Thoracic aorta (tissue), 2 donors: ENCODE results near the gene GRAMD4. TPM values are rescaled to one million over a fixed set of nuclear protein-coding genes. Genes with fewer than 3 reads are reported as not detected.

ENCODE experiments used
- ATAC-seq: fragments of 150-250 bp; one replicate; pipeline ENCODE4 v1.8.0; 2017; ENCODE audit warnings: low read depth; ENCODE audit not compliant: insufficient number of reproducible peaks, low FRiP score
- DNase-seq: peaks from one replicate; pipeline ENCODE4 v3.0.0-alpha.2; 2020; ENCODE audit warnings: low spot score
- H3K27ac ChIP-seq, 2 donors: fragments of 200-600 bp; sonication (generic); 1 replicate in 1 of 2; 2 replicates in 1 of 2; pipeline ENCODE4 v1.5.1; 2016; ENCODE audit warnings: mild to moderate bottlenecking in 2 of 2, moderate library complexity in 2 of 2
- H3K27me3 ChIP-seq: fragments of 200-600 bp; sonication (generic); replicated peaks from 2 replicates; pipeline ENCODE4 v1.6.0; 2016; ENCODE audit warnings: mild to moderate bottlenecking; ENCODE audit not compliant: insufficient read depth
- H3K36me3 ChIP-seq: fragments of 200-600 bp; sonication (generic); one replicate; pipeline ENCODE4 v1.5.1; 2016
- H3K4me1 ChIP-seq, 2 donors: fragments of 200-600 bp; sonication (generic); 1 replicate in 1 of 2; 2 replicates in 1 of 2; pipeline versions ENCODE4 v1.5.1 to v1.6.0; 2016; ENCODE audit warnings: low read depth in 2 of 2, mild to moderate bottlenecking in 1 of 2; ENCODE audit not compliant: control insufficient read depth in 1 of 2
- H3K4me3 ChIP-seq: fragments of 200-600 bp; sonication (generic); 2 replicates; pipeline ENCODE4 v1.5.1; 2016; ENCODE audit warnings: mild to moderate bottlenecking
- H3K9me3 ChIP-seq: fragments of 200-600 bp; sonication (generic); 2 replicates; pipeline ENCODE4 v1.5.1; 2016
- CTCF ChIP-seq: fragments of 200-600 bp; sonication (generic); IDR thresholded peaks from one replicate; pipeline ENCODE4 v1.5.1; 2019; ENCODE audit warnings: antibody characterized with exemption
- total RNA-seq, 2 donors: library from RNA; depleted of rRNA; stranded (reverse); fragments of >200 nt; gene quantifications; one replicate each; pipeline versions ENCODE4 v1.1.0 to v1.2.3, GENCODE V29; 2016

GRAMD4 gene
- total RNA-seq, 2 donors from 2014 or later = 16.2 to 56.5 TPM

- no peaks in the 10 kb centered on the region for H3K27me3 ChIP-seq
- no peak overlapping the region for H3K4me3 ChIP-seq
- no peaks in the 10 kb centered on the region for H3K4me1 ChIP-seq
- no peak for DNase-seq
- H3K27ac ChIP-seq = no peak overlapping the region
- no peak for ATAC-seq
- no peaks in the 10 kb centered on the region for H3K9me3 ChIP-seq
- no peak for TF ChIP-seq CTCF
- peaks cover 16% of the 10 kb centered on the region for H3K36me3 ChIP-seq
Observed at GRCh38 chr22:46665151-46665695, 45.0 kb downstream of the GRAMD4 start.

DNA sequence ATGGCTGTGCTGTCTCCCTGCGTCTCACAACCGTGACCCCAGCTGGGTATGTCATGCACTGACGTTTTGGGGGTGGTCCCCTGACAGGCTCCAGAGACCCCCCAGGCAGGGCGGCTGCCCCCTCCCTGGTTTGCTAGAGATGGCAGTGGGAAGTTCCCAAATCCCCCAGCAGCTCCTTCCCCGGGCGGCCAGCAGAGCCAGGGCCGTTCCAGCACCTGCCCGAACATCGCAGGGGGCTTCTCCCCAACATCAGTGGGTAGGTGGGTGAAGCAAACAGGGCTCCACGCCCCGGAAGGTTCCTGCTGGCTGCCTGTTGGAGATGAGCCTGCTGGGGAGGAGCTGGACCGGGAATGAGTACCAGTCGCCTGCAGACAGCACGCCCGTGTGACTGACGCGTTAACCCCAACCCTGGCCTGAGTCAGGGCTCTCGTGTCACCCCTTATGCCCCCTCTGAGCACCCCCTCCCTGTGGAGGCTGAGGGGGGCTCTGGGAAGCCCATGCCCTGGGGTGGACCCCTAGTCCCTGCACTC is 45.6 kb downstream of the GRAMD4 start:
- Histone ChIP-seq H3K27me3 (no peaks in the 10 kb centered on the region), H3K27ac (no peak overlapping the region), H3K36me3 (peaks cover 16% of the 10 kb centered on the region), H3K9me3 (no peaks in the 10 kb centered on the region), H3K4me3 (no peak overlapping the region), H3K4me1 (no peaks in the 10 kb centered on the region)
- DNase-seq = no peak
- no peak for ATAC-seq
- TF ChIP-seq CTCF = no peak

GRCh38 chr22:46666577-46667244 is 46.5 kb downstream of the GRAMD4 start:
- TF ChIP-seq CTCF = no peak
- peaks cover 16% of the 10 kb centered on the region for H3K36me3 ChIP-seq
- no peak overlapping the region for H3K4me3 ChIP-seq
- DNase-seq (no peak), ATAC-seq (no peak)
- H3K4me1 ChIP-seq = no peaks in the 10 kb centered on the region
- no peak overlapping the region for H3K27ac ChIP-seq
- H3K27me3 ChIP-seq = no peaks in the 10 kb centered on the region
- no peaks in the 10 kb centered on the region for H3K9me3 ChIP-seq

DNA sequence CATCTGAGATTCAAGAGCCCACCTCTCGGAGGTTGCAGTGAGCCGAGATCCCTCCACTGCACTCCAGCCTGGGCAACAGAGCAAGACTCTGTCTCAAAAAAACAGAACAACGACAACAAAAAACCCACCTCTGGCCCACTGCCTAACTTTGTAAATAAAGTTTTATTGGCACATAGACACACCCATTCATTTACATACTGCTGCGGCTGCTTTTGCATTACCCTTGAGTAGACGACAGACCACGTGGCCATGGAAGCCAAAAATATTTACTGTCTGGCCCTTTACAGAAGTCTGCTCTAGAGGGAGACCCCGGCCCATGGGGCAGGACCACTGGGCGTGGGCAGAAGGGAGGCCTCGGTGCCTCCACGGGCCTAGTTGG is 47.0 kb downstream of the GRAMD4 start:
- no peak for DNase-seq
- no peak for ATAC-seq
- TF ChIP-seq CTCF = no peak
- Histone ChIP-seq H3K4me3 (no peak overlapping the region), H3K36me3 (peaks cover 16% of the 10 kb centered on the region), H3K27ac (no peak overlapping the region), H3K4me1 (no peaks in the 10 kb centered on the region), H3K9me3 (no peaks in the 10 kb centered on the region), H3K27me3 (no peaks in the 10 kb centered on the region)

GRCh38 chr22:46668116-46668515 is 47.9 kb downstream of the GRAMD4 start:
- DNase-seq (no peak), ATAC-seq (no peak)
- Histone ChIP-seq H3K27ac (no peak overlapping the region), H3K36me3 (peaks cover 16% of the 10 kb centered on the region), H3K9me3 (no peaks in the 10 kb centered on the region), H3K27me3 (no peaks in the 10 kb centered on the region), H3K4me1 (no peaks in the 10 kb centered on the region), H3K4me3 (no peak overlapping the region)
- TF ChIP-seq CTCF = no peak
